ENCODE results near the gene LUC7L2. TPM values are rescaled to one million over a fixed set of nuclear protein-coding genes. Genes with fewer than 3 reads are reported as not detected.
"Not testable (repeated sequence)": the region's sequence is repeated elsewhere in the genome, so short reads cannot be mapped to it uniquely, and the experiment has no call there.

The LUC7L2 gene
- total and polyA plus RNA-seq, 12 donors, result 31.5 to 100.0 (median 53.3) TPM

- no peaks in the 10 kb centered on the region for H3K27me3 ChIP-seq
- 61 to 72% (median 67%) methylated on average over 3 of the region's 3 CpGs for WGBS, 4 donors
Observed at GRCh38 chr7:139396323-139396951, 36.7 kb downstream of the LUC7L2 start.

GRCh38 chr7:139397192-139397591, 37.5 kb downstream of the LUC7L2 start:
- Histone ChIP-seq H3K4me3 (no peak overlapping the region), H3K27me3 (no peaks in the 10 kb centered on the region), H3K4me1 (replicated peaks in 1 of 2) (peaks cover 0 to 24% of the 10 kb centered on the region in 2 donors), H3K9me3 (replicated peaks in 1 of 3) (no peaks in the 10 kb centered on the region), H3K27ac (no peak overlapping the region), H3K36me3 (replicated peaks in 1 of 2) (peaks cover 0 to 11% of the 10 kb centered on the region in 2 donors)
- intact Hi-C loops (cut with DNase I), result no loop called here
- TF ChIP-seq POLR2A (IDR thresholded peaks at IDR 0.05) (no peak), CTCF (IDR thresholded peaks at IDR 0.05) (no peak)
- no peak for DNase-seq

More at GRCh38 chr7:139396323-139396951, 36.7 kb downstream of the LUC7L2 start:
- Histone ChIP-seq H3K9me3 (replicated peaks in 1 of 3) (no peaks in the 10 kb centered on the region), H3K36me3 (replicated peaks in 1 of 2) (peaks cover 0 to 6% of the 10 kb centered on the region in 2 donors), H3K27ac (no peak overlapping the region), H3K4me1 (replicated peaks in 1 of 2) (peaks cover 0 to 24% of the 10 kb centered on the region in 2 donors), H3K4me3 (no peak overlapping the region)
- no peak for DNase-seq
- TF ChIP-seq CTCF (IDR thresholded peaks at IDR 0.05), result no peak
- TF ChIP-seq POLR2A (IDR thresholded peaks at IDR 0.05), result no peak
- intact Hi-C loops (cut with DNase I), result no loop called here

GRCh38 chr7:139403601-139404000, 43.9 kb downstream of the LUC7L2 start:
- 58 to 73% (median 71%) methylated on average over 1 to 2 of the region's 2 CpGs for WGBS, 4 donors
- Histone ChIP-seq H3K27me3 (no peaks in the 10 kb centered on the region), H3K4me1 (replicated peaks in 1 of 2) (peaks cover 0 to 5% of the 10 kb centered on the region in 2 donors), H3K4me3 (no peak overlapping the region), H3K9me3 (replicated peaks in 1 of 3) (no peaks in the 10 kb centered on the region), H3K36me3 (replicated peaks in 1 of 2) (peaks cover 0 to 72% of the 10 kb centered on the region in 2 donors), H3K27ac (no peak overlapping the region)
- intact Hi-C loops (cut with DNase I), result no loop called here
- no peak for TF ChIP-seq POLR2A (IDR thresholded peaks at IDR 0.05)
- no peak for TF ChIP-seq CTCF (IDR thresholded peaks at IDR 0.05)
- DNase-seq, result no peak

- Histone ChIP-seq H3K4me3 (no peak overlapping the region), H3K36me3 (replicated peaks in 1 of 2) (peaks cover 0 to 94% of the 10 kb centered on the region in 2 donors), H3K27me3 (no peaks in the 10 kb centered on the region), H3K4me1 (replicated peaks in 1 of 2) (peaks cover 0 to 5% of the 10 kb centered on the region in 2 donors), H3K9me3 (replicated peaks in 1 of 3) (no peaks in the 10 kb centered on the region), H3K27ac (no peak overlapping the region)
- 94 to 99% (median 97%) methylated on average over 1 of the region's 1 CpG for WGBS, 4 donors
- TF ChIP-seq POLR2A (IDR thresholded peaks at IDR 0.05), result no peak
- TF ChIP-seq CTCF (IDR thresholded peaks at IDR 0.05), result no peak
- DNase-seq, result no peak
- intact Hi-C loops (cut with DNase I), result no loop called here
Observed at GRCh38 chr7:139407555-139407954, 47.9 kb downstream of the LUC7L2 start.

- H3K9me3 ChIP-seq (replicated peaks in 1 of 3); H3K4me3 ChIP-seq; intact Hi-C loops (cut with DNase I); DNase-seq; H3K27ac ChIP-seq; H3K27me3 ChIP-seq; H3K4me1 ChIP-seq (replicated peaks in 1 of 2): not testable (repeated sequence)
- peaks cover 0 to 85% of the 10 kb centered on the region in 2 donors for H3K36me3 ChIP-seq (replicated peaks in 1 of 2)
- 84 to 92% (median 86%) methylated on average over 6 of the region's 6 CpGs for WGBS, 4 donors
Observed at GRCh38 chr7:139414743-139415402, 55.2 kb downstream of the LUC7L2 start.
